ENCODE data around the gene PCYT1A. TPM values are rescaled to one million over a fixed set of nuclear protein-coding genes. Genes with fewer than 3 reads are reported as not detected.

PCYT1A gene
- polyA plus RNA-seq, 1 donor (not counting 4 experiments of a cell fraction or from before 2014, with no cell fraction given), result 108 TPM

DNA sequence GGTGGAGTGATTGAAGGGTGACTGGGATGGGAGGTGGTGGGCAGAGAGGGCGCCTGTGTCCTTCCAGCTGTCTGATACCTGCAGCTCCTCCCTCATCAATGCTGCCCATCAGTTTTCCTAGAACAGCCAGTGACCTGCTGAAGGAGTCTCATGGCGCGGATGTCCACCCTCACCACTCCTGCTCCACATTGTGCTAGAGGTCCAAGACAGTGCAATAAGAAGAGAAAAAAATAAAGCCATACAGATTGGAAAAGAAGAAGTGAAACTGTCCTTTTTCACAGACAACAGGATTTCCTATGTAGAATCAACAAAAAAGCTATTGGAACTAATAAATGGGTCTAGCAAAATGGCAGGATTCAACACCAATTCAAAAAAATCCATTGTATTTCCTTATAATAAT is 83.7 kb downstream of the PCYT1A start:
- H3K4me3 ChIP-seq (ENCODE audit: control insufficient read depth in 2 of 3, extremely low read depth in 1 of 3, insufficient read depth in 2 of 3, low read depth in 1 of 3, low read length in 3 of 3), result no peak overlapping the region
- no peak for FAIRE-seq
- H3K9ac ChIP-seq (ENCODE audit: control insufficient read depth, extremely low read depth, insufficient read depth, low read length), result no peak overlapping the region
- H3K27ac ChIP-seq (ENCODE audit: control insufficient read depth, insufficient read depth, low read length), result no peak overlapping the region
- DNase-seq (ENCODE audit: low read depth, low spot score), result no peak
- no peak for TF ChIP-seq EZH2 (IDR thresholded peaks at IDR 0.05; ENCODE audit: low read length)
- TF ChIP-seq CTCF (optimal IDR thresholded peaks at IDR 0.05 in 1 of 3, IDR thresholded peaks at IDR 0.05 in 1 of 3, conservative IDR thresholded peaks at IDR 0.05 in 1 of 3; ENCODE audit: extremely low read depth in 1 of 3, insufficient read depth in 2 of 3, low read length in 3 of 3), result no peak
- no peaks in the 10 kb centered on the region for H3K4me1 ChIP-seq (ENCODE audit: control insufficient read depth, extremely low read depth, insufficient read depth, low read length)
- no peaks in the 10 kb centered on the region for H3K79me2 ChIP-seq (ENCODE audit: control insufficient read depth, insufficient read depth, low read length)
- H3K4me2 ChIP-seq (ENCODE audit: control insufficient read depth, extremely low read depth, insufficient read depth, low read depth, low read length), result no peak overlapping the region
- no peaks in the 10 kb centered on the region for H3K36me3 ChIP-seq (ENCODE audit: control insufficient read depth in 2 of 2, extremely low read depth in 1 of 2, insufficient read depth in 2 of 2, low read length in 2 of 2)
- dilution Hi-C loops (cut with MboI; ENCODE audit: extremely low pct_ligation_motif_present, low sequenced_read_pairs), result no loop called here
- no peaks in the 10 kb centered on the region for H4K20me1 ChIP-seq (ENCODE audit: control insufficient read depth, extremely low read depth, insufficient read depth, low read length)
- H3K27me3 ChIP-seq (ENCODE audit: control insufficient read depth, extremely low read depth, insufficient read depth, low read length), result peaks cover 8% of the 10 kb centered on the region
- H2AFZ ChIP-seq (ENCODE audit: control insufficient read depth, low read length), result no peak overlapping the region
- H3K9me1 ChIP-seq (ENCODE audit: control insufficient read depth, extremely low read depth, insufficient read depth, low read length), result no peaks in the 10 kb centered on the region
- H3K9me3 ChIP-seq (ENCODE audit: control insufficient read depth, low read depth, low read length), result no peaks in the 10 kb centered on the region

DNA sequence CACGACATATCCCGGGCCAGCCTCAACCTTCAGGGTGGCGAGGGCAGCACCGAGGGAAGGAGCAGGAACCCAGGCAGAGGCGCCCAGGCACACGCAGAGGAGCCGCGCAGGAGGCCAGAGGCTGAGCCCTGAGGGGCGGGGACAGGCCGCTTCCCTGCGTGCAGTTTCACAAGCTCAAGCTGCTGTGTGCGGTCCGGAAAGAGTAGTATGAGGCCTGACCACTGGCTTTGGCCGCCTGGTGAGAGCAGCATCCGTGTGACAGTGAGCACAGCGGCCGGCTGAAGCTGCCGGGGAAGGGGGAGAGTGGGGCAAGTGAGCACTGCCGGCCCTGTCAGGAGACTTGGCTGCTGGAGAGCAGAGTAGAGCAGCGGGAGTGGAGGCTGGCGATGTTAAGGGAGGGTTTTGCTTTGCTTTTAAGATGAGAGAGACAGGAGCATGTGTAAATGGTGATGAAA is 85.0 kb downstream of the PCYT1A start:
- dilution Hi-C loops (cut with MboI; ENCODE audit: extremely low pct_ligation_motif_present, low sequenced_read_pairs), result no loop called here

More for the DNA sequence above, 85.0 kb downstream of the PCYT1A start:
- Histone ChIP-seq H2AFZ (ENCODE audit: control insufficient read depth, low read length) (no peak overlapping the region), H3K4me3 (ENCODE audit: control insufficient read depth in 2 of 3, extremely low read depth in 1 of 3, insufficient read depth in 2 of 3, low read depth in 1 of 3, low read length in 3 of 3) (no peak overlapping the region), H3K36me3 (ENCODE audit: control insufficient read depth in 2 of 2, extremely low read depth in 1 of 2, insufficient read depth in 2 of 2, low read length in 2 of 2) (no peaks in the 10 kb centered on the region), H3K4me2 (ENCODE audit: control insufficient read depth, extremely low read depth, insufficient read depth, low read depth, low read length) (no peak overlapping the region), H3K79me2 (ENCODE audit: control insufficient read depth, insufficient read depth, low read length) (no peaks in the 10 kb centered on the region), H3K27me3 (ENCODE audit: control insufficient read depth, extremely low read depth, insufficient read depth, low read length) (peaks cover 8% of the 10 kb centered on the region), H3K9ac (ENCODE audit: control insufficient read depth, extremely low read depth, insufficient read depth, low read length) (no peak overlapping the region), H3K4me1 (ENCODE audit: control insufficient read depth, extremely low read depth, insufficient read depth, low read length) (no peaks in the 10 kb centered on the region), H4K20me1 (ENCODE audit: control insufficient read depth, extremely low read depth, insufficient read depth, low read length) (no peaks in the 10 kb centered on the region), H3K9me3 (ENCODE audit: control insufficient read depth, low read depth, low read length) (no peaks in the 10 kb centered on the region), H3K9me1 (ENCODE audit: control insufficient read depth, extremely low read depth, insufficient read depth, low read length) (no peaks in the 10 kb centered on the region), H3K27ac (ENCODE audit: control insufficient read depth, insufficient read depth, low read length) (no peak overlapping the region)
- DNase-seq (ENCODE audit: low read depth, low spot score) (no peak), FAIRE-seq (no peak)
- TF ChIP-seq EZH2 (IDR thresholded peaks at IDR 0.05; ENCODE audit: low read length) (no peak), CTCF (optimal IDR thresholded peaks at IDR 0.05 in 1 of 3, IDR thresholded peaks at IDR 0.05 in 1 of 3, conservative IDR thresholded peaks at IDR 0.05 in 1 of 3; ENCODE audit: extremely low read depth in 1 of 3, insufficient read depth in 2 of 3, low read length in 3 of 3) (no peak)

Measured in keratinocyte (primary cell).